ENCODE measurements around the gene CALML5.

The CALML5 gene

DNA sequence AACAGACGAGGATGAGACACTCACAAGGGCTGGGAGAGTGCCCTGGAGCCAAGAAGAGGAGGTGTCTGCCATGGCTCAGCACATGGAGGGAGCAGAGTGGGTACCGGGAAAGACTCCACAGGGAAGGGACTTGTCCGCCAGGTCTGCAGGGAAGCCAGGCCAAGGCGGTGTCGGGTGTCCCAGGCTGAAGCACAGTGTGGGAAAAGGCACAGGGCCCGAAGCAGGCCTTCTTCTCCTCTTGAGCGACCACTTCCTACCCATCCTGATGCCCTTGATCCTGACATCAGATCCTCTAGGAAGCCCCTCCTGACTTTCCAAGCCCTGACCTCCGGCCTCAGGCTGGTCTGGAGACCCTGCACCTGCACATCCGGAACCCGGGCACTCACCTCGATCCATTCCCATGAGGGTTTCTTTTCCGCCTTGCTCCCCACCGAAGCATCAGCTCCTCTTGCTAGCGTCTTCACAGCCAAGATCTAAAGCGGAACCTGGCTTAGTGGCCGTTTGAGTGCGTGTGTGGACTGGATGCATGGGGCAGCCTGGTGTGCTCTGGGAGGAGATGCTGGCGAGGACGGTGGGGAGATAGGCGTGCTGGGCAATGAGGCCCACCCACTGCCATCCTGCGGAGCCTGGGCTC lies 33.8 kb upstream of the CALML5 start:
- DNase-seq (ENCODE audit: low spot score): no peak

- no peak for DNase-seq (ENCODE audit: low spot score)
These were observed 33.3 kb upstream of the CALML5 start for GRCh38 chr10:5532618-5533097.

GRCh38 chr10:5532307-5532605 lies 32.9 kb upstream of the CALML5 start:
- no peak for DNase-seq (ENCODE audit: low spot score)

GRCh38 chr10:5531558-5532306 lies 32.4 kb upstream of the CALML5 start:
- DNase-seq (ENCODE audit: low spot score): no peak

DNA sequence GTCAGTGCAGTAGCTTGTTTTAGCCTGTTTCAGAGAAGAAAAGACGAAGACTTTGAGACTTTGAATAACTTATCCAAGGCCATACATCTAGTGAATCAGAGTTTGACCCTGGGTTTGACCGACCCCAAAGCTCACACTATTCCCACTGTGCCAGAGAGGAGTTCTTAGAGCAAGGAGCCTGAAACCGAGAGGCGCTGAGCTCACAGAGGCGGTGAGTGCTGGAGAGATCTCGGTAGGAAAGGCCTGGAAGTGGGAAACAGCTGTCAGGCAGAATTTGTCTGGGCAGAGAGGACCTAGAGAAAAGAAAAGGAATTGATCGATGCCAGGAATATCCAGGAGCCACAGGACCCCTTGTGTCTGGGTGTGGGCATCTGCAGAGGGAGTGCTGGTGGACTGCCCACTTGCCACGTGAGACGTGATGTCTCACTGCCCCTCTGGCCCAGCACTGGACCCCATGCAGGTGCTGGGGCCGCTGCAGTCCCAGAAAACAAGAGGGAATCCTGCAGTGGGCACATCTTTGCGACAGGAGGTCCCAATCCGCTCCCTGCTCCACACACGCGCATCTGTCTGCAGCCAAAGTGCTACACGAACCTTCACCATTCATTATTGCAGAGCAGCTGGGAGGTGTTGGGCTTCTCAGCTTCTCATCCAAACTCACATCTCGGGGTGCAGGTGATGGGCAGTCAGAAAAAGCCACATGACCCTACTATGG lies 31.6 kb upstream of the CALML5 start:
- no peak for DNase-seq (ENCODE audit: low spot score)

DNA sequence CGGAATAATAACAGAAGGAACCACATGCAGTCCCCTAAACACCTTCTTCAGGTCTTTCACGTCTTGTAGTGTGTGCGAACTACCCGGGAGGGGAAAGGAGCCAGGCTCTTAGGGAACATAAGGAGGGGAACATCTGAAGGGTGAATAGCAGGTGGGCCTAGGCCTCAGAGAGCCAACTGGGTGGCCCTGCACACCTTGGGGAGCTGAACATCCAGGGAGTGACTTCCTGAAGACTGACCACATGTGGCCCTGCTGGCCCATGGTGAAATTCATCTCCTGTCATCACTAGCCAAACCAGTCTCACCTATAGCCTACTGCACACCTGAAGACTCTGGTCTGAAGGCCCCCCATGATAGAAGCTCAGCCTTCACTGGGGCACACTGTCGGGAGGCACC lies 31.0 kb upstream of the CALML5 start:
- no peak for DNase-seq (ENCODE audit: low spot score)

- no peak for DNase-seq (ENCODE audit: low spot score)
These were observed 30.5 kb upstream of the CALML5 start for GRCh38 chr10:5529702-5530411.

DNA sequence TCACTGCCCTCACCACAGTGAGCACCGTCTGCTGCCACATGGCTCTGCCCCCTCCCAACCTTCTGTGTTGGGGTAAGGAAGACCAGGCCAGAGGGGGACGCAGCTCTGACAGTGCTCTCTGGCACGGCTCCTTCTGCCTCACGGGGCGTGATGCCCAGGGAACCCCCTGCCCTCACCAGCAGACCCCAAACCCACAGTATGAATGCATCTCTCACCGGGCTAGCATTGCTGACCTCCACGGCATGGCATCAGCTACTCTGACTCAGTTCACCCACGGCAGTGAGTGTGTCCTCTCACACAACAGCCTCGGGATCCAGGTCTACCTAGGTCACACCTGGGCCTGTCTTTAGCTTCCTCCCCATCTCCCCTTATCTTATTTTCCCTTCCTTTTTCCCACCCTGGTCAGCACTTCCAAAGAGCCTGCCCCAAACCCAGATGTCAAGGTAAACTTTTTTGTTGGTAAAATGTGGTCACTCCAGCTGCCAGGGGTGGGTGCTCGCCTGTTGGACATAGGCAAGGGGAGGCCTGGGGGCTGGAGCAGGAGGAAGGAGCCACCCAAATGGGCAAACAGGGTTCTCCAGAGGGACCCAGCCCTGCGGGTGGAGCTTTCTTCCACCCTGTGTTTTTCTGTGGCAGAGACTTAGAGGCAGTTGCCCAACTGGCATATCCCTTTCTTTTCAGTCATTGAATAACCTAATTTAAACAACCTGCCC lies 29.8 kb upstream of the CALML5 start:
- no peak for DNase-seq (ENCODE audit: low spot score)

GRCh38 chr10:5527332-5528200 lies 28.2 kb upstream of the CALML5 start:
- DNase-seq (ENCODE audit: low spot score): no peak

DNA sequence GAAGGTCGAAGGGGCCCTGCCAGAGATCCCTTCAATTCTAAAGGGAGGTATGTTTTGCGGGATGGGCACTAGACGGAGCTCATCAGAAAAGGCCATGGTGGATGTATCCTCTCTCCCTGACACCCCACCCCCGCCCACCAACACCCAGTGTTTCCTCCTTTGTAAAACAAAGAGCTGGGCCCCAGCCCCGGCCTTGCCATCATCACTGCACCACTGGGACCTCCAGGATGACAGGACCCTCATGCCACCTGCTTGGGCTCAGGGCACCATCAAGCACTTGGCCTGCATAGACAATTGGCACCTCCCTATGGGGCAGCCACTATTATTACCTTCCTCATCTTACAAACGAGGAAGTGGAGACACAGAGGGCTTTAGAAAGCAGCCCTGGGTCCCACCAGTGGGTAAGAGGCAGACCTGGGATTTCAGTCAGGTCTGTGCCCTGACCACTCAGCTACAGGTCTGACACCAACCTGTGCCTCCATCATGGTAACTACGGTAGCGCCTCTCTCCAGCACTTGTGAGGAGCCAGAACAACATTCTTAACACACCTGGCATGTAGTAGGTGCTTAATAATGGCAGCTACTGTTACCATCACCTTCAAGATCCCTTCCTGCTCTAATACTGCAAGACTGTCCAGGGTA lies 27.4 kb upstream of the CALML5 start:
- no peak for DNase-seq (ENCODE audit: low spot score)

GRCh38 chr10:5525561-5526341 lies 26.4 kb upstream of the CALML5 start:
- DNase-seq (ENCODE audit: low spot score): no peak

GRCh38 chr10:5524641-5525560 lies 25.5 kb upstream of the CALML5 start, which contains the start of gene CALML3:
Gene CALML3 (plus strand): TSS chr10:5524961. CDS start chr10:5525086, 125 bp downstream.
- no peak for DNase-seq (ENCODE audit: low spot score)

- DNase-seq (ENCODE audit: low spot score): no peak
These were observed 24.6 kb upstream of the CALML5 start for GRCh38 chr10:5523796-5524574.

DNA sequence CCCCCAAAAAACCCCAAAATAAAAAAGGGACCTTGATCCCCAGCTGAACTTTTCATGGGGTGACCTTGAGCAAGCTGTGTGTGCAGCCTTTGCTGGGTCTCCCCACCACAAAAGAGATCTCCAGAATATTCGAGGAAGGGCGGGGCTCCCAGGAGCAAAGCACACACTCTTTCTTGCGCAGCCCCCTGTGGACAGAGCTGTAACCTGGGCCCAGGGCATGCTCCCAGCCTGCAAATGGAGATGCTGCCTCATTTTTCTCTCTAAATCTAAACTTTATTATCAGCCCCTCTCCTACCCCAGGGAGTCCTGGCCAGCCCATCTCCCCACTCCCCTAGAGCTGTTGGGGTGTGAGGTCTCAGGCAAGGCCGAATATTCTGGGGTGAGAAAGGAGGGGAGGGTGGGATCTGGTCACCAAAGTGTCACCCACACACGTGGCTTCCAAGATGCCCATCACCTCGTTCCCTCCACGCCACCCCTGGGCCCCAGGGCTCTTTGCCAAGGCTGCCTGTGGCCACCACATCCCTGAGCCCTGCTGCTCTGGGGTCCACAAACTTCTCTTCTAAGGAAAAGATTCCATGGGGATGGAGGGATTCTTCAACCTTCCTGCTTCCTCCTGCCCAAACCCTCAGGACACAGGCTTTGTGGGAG lies 23.7 kb upstream of the CALML5 start:
- no peak for DNase-seq (ENCODE audit: low spot score)

GRCh38 chr10:5519054-5519453 lies 19.7 kb upstream of the CALML5 start:
- DNase-seq (ENCODE audit: low spot score): no peak

DNA sequence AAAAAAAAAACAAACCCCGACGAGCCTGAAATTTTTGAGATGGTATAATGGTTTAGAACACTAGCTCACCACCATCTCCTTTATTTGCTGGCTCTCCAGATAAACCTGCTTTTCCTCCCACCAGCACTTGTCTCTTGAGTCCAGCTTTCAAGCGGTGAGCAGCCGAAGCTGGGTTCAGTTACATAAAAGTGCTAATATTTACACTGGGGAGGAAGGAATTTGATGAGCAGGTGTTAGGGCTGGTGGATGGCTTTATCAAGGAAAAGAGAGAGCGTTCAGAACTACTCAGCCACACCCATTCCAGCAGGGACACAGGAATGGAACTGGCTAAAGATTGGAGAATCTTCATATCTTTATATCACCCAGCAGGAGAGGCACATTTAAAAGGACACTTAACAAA lies 18.8 kb upstream of the CALML5 start:
- peak; percentile 29 for DNase-seq (ENCODE audit: low spot score)

- no peak for DNase-seq (ENCODE audit: low spot score)
These were observed 18.2 kb upstream of the CALML5 start for GRCh38 chr10:5517546-5517945.
